OCI-LY7 (cell line): ENCODE data around the gene FAH. TPM values are rescaled to one million over a fixed set of nuclear protein-coding genes. Genes with fewer than 3 reads are reported as not detected.

Experiments
- BruUV-seq: library from RNA; stranded (reverse); fragments of 400-500 nt; replicated peaks from 2 replicates; lab custom pipeline; 2021; lab: Mats Ljungman, UMichigan
- CTCF ChIA-PET: fragments of 300-600 bp; sonication (Branson Sonifier 250); formaldehyde crosslinking; loops from one replicate; lab custom pipeline; 2022; ENCODE audit warnings: antibody characterized with exemption; ENCODE audit not compliant: unreplicated experiment; lab: Charles Lee
- POLR2A ChIA-PET: fragments of 300-600 bp; sonication (Branson Sonifier 250); formaldehyde crosslinking; loops from one replicate; lab custom pipeline; 2022; ENCODE audit warnings: antibody characterized with exemption; lab: Charles Lee
- DNase-seq: peaks from one replicate; pipeline ENCODE4 v3.0.0-alpha.2; 2015; ENCODE audit warnings: low spot score
- H2AFZ ChIP-seq: fragments of 200-600 bp; sonication (generic), shearing (Covaris generic); 2 replicates; pipeline ENCODE4 v1.6.1; 2014; ENCODE audit warnings: mild to moderate bottlenecking, antibody characterized with exemption, low read length, moderate library complexity
- H3K27ac ChIP-seq: fragments of 200-600 bp; sonication (generic); 2 replicates; pipeline ENCODE4 v1.5.1; 2014; ENCODE audit warnings: mixed run types, low read depth, mild to moderate bottlenecking, moderate library complexity, low read length, inconsistent platforms; ENCODE audit not compliant: poor library complexity, severe bottlenecking
- H3K36me3 ChIP-seq: fragments of 200-600 bp; sonication (generic); 2 replicates; pipeline ENCODE4 v1.6.1; 2014; ENCODE audit warnings: mild to moderate bottlenecking, antibody characterized with exemption, low read length, moderate library complexity, mixed read lengths; ENCODE audit not compliant: insufficient read depth
- H3K4me1 ChIP-seq: fragments of 200-600 bp; sonication (generic); 2 replicates; pipeline ENCODE4 v1.5.1; 2014; ENCODE audit warnings: mild to moderate bottlenecking, low read length; ENCODE audit not compliant: insufficient read depth, poor library complexity, severe bottlenecking
- H3K4me2 ChIP-seq: fragments of 200-600 bp; sonication (generic); 2 replicates; pipeline ENCODE4 v1.6.1; 2014; ENCODE audit warnings: mild to moderate bottlenecking, low read length
- H3K4me3 ChIP-seq: fragments of 200-600 bp; sonication (generic); 2 replicates; pipeline ENCODE4 v1.5.1; 2014; ENCODE audit warnings: mild to moderate bottlenecking, low read depth, low read length; ENCODE audit not compliant: poor library complexity, severe bottlenecking
- H3K79me2 ChIP-seq: fragments of 200-600 bp; sonication (generic); 2 replicates; pipeline ENCODE4 v1.6.1; 2016; ENCODE audit warnings: low read depth, mild to moderate bottlenecking, low read length, moderate library complexity, mixed read lengths; ENCODE audit not compliant: insufficient read depth
- H3K9me2 ChIP-seq: fragments of 200-600 bp; sonication (generic); 2 replicates; pipeline ENCODE4 v1.6.1; 2016; ENCODE audit warnings: mild to moderate bottlenecking, low read length, mixed read lengths; ENCODE audit not compliant: insufficient read depth
- H3K9me3 ChIP-seq: fragments of 200-600 bp; sonication (generic); 2 replicates; pipeline ENCODE4 v1.6.1; 2014; ENCODE audit warnings: mild to moderate bottlenecking, mixed run types, low read length, mixed read lengths
- H4K20me1 ChIP-seq: fragments of 200-600 bp; sonication (generic); 2 replicates; pipeline ENCODE4 v1.6.1; 2014; ENCODE audit warnings: mild to moderate bottlenecking, antibody characterized with exemption, low read length, moderate library complexity, mixed read lengths; ENCODE audit not compliant: insufficient read depth
- EZH2phosphoT487 ChIP-seq: fragments of 200-600 bp; sonication (generic); IDR thresholded peaks from 2 replicates; pipeline ENCODE4 v1.6.1; 2018; ENCODE audit warnings: low read depth, borderline replicate concordance, mild to moderate bottlenecking, mixed run types, antibody characterized with exemption, low read length, moderate library complexity, mixed read lengths
- intact Hi-C: fragments of 100-400 bp; cut with micrococcal nuclease; formaldehyde crosslinking; loops from one replicate; pipeline ENCODE4 v1.10.0; 2022; ENCODE audit not compliant: unreplicated experiment
- total RNA-seq, 2 experiments: library from RNA; depleted of rRNA in 1 of 2; stranded (reverse); fragments of >200 nt in 1 of 2; shearing (Covaris generic) in 1 of 2; gene quantifications; 2 replicates each; pipeline ENCODE4 v1.2.3, GENCODE V29; 2014 to 2022
- TF ChIP-seq, protein P1 (sequence below): fragments of 200-600 bp; sonication (generic); conservative IDR thresholded peaks from 2 replicates; pipeline ENCODE4 v1.5.1; 2014; ENCODE audit warnings: mild to moderate bottlenecking, antibody characterized with exemption, low read length, moderate library complexity, mixed read lengths

FAH gene
- total RNA-seq, 2 experiments from 2014 or later, result 9.4 to 18.4 TPM

DNA sequence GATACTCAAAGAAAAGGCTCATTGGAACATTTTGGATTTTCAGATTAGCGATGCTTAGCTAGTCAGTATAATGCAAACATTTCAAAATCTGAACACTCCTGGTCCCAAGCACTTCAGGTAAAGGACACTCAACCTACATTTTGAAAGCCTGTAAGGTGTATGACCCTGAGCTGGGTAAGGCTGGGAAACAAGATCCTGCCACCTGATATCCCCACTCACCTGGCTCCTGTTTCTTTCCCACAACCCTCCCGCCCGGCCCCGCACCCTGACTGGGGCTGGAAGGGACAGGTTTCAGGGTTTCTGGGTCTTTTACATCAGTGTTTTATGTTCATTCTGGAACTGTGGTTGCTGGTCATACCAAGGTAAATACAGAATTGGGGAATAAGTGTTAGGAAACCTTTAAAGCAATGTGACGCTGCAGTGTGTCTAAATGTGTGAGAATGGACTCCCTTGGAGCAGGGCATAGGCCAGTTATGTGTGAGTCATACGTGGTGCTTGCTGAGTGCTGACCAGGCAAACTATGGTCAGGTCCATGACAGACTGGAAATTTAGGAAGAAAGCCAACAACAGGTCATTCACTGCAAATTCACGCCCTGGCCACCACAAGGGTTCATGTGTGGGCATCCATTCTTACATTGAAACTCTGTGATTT lies 76.3 kb downstream of the FAH start:
- no peak overlapping the region for H3K4me2 ChIP-seq
- CTCF ChIA-PET, result no interaction called here

DNA sequence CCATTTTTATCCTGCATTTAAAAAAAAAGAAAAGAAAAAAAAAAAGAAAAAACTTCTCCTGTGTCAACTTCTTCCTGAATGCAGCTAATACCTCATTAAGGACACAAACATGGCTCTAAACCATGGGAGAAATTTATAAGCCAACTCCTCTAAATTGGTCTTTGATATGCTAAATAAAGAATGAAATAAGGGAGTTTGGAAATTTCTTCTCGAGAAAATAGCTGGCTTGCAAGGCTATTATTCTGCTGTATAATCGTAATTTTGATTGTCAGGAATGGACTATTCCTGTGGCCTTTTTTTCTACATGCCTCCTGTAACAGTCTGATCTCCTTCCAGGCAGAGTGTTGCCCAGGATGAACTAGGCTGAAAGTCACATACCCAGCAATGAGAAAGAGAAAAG lies 78.6 kb downstream of the FAH start:
- Histone ChIP-seq H3K9me2 (no peaks in the 10 kb centered on the region), H3K36me3 (no peaks in the 10 kb centered on the region), H3K4me1 (no peaks in the 10 kb centered on the region), H3K9me3 (no peaks in the 10 kb centered on the region), H3K4me3 (no peak overlapping the region), H2AFZ (no peak overlapping the region), H3K4me2 (no peak overlapping the region), H3K27ac (no peak overlapping the region), H4K20me1 (no peaks in the 10 kb centered on the region), H3K79me2 (no peaks in the 10 kb centered on the region)
- intact Hi-C loops, result loop anchor here (5.0 kb wide), 1 partner anchor 169 kb away; no protein-coding TSS in a partner anchor
- DNase-seq, result no peak
- ChIA-PET CTCF (no interaction called here), POLR2A (interaction anchor here (0.7 kb wide), 1 partner anchor 1903 kb away, joined by 3 read pairs; no protein-coding TSS in a partner anchor)
- no TSS peak for BruUV-seq
- TF ChIP-seq, protein P1, sequence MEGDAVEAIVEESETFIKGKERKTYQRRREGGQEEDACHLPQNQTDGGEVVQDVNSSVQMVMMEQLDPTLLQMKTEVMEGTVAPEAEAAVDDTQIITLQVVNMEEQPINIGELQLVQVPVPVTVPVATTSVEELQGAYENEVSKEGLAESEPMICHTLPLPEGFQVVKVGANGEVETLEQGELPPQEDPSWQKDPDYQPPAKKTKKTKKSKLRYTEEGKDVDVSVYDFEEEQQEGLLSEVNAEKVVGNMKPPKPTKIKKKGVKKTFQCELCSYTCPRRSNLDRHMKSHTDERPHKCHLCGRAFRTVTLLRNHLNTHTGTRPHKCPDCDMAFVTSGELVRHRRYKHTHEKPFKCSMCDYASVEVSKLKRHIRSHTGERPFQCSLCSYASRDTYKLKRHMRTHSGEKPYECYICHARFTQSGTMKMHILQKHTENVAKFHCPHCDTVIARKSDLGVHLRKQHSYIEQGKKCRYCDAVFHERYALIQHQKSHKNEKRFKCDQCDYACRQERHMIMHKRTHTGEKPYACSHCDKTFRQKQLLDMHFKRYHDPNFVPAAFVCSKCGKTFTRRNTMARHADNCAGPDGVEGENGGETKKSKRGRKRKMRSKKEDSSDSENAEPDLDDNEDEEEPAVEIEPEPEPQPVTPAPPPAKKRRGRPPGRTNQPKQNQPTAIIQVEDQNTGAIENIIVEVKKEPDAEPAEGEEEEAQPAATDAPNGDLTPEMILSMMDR, result no peak
- no peak for TF ChIP-seq EZH2phosphoT487

More for the DNA sequence above, 76.3 kb downstream of the FAH start:
- no peaks in the 10 kb centered on the region for H3K9me3 ChIP-seq
- TF ChIP-seq, protein P1, result no peak
- TF ChIP-seq EZH2phosphoT487, result no peak
- intact Hi-C loops, result no loop called here
- H3K36me3 ChIP-seq, result no peaks in the 10 kb centered on the region
- H3K79me2 ChIP-seq, result no peaks in the 10 kb centered on the region
- H2AFZ ChIP-seq, result no peak overlapping the region
- no peaks in the 10 kb centered on the region for H4K20me1 ChIP-seq
- no peaks in the 10 kb centered on the region for H3K9me2 ChIP-seq
- H3K4me1 ChIP-seq, result no peaks in the 10 kb centered on the region
- POLR2A ChIA-PET, result no interaction called here
- no peak overlapping the region for H3K4me3 ChIP-seq
- no peak overlapping the region for H3K27ac ChIP-seq
- BruUV-seq, result no TSS peak
- DNase-seq, result no peak

DNA sequence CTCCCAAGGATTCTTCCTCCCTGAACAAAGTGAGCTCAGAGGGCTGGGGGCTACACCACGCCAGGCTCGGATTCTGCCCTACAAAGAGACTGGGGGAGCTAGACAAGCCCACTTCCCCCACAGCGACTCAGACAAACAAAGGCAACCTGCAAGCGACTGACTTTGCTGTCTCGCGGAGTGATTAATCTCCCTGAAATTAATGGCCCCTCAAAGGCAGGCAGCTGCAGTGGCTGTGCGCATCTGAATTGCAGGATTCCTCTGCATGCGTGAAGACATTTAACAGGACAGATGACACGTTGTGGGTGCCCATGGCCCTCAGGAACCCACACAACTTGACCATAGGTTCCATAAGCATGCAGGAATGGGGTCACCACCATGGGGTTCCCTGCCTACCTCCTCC lies 80.8 kb downstream of the FAH start:
- ChIA-PET POLR2A (no interaction called here), CTCF (no interaction called here)
- H3K27ac ChIP-seq, result no peak overlapping the region
- no peaks in the 10 kb centered on the region for H3K4me1 ChIP-seq
- no peaks in the 10 kb centered on the region for H3K9me2 ChIP-seq
- no peak overlapping the region for H2AFZ ChIP-seq
- no peaks in the 10 kb centered on the region for H4K20me1 ChIP-seq
- no peak overlapping the region for H3K4me2 ChIP-seq
- H3K36me3 ChIP-seq, result no peaks in the 10 kb centered on the region
- no peaks in the 10 kb centered on the region for H3K79me2 ChIP-seq
- TF ChIP-seq, protein P1, result no peak
- no peak for TF ChIP-seq EZH2phosphoT487
- no peaks in the 10 kb centered on the region for H3K9me3 ChIP-seq
- no peak overlapping the region for H3K4me3 ChIP-seq
- intact Hi-C loops, result loop anchor here (5.0 kb wide), 1 partner anchor 171 kb away; no protein-coding TSS in a partner anchor
- DNase-seq, result no peak
- BruUV-seq, result no TSS peak
